B cell (primary cell): Measurements from ENCODE around the gene PGGHG. TPM values are rescaled to one million over a fixed set of nuclear protein-coding genes. Genes with fewer than 3 reads are reported as not detected.

Source experiments
- ATAC-seq: fragments of 200-7000 bp; cut with Tn5 transposase; one replicate; pipeline ENCODE4 v1.10.0; 2021; ENCODE audit warnings: low read depth, mild to moderate bottlenecking, moderate number of reproducible peaks, moderate library complexity
- CTCF ChIA-PET: fragments of 350-600 bp; sonication (Branson Sonifier 250); formaldehyde crosslinking; loops from one replicate; lab custom pipeline; 2021; ENCODE audit warnings: antibody characterized with exemption, inconsistent platforms; lab: Charles Lee
- POLR2A ChIA-PET: fragments of 350-600 bp; sonication (Branson Sonifier 250); formaldehyde crosslinking; loops from one replicate; lab custom pipeline; 2021; ENCODE audit warnings: antibody characterized with exemption; lab: Charles Lee
- DNase-seq: peaks from one replicate; pipeline ENCODE4 v3.0.0; 2013
- H2AFZ ChIP-seq: 2 replicates; pipeline ENCODE4 v1.6.1; 2012; ENCODE audit warnings: mild to moderate bottlenecking, low read depth, low read length; ENCODE audit not compliant: insufficient read depth, poor library complexity, severe bottlenecking
- H3K27ac ChIP-seq, 2 donors: 1 replicate in 1 of 2; 2 replicates in 1 of 2; pipeline ENCODE4 v1.5.1; 2012 to 2013; ENCODE audit warnings: low read length in 2 of 2, mild to moderate bottlenecking in 2 of 2, moderate library complexity in 1 of 2
- H3K27me3 ChIP-seq, 4 experiments: fragments of 200-600 bp in 1 of 4; sonication (generic) in 1 of 4; replicated peaks in 1 of 4; 1 replicate in 2 of 4; 2 replicates in 2 of 4; pipeline versions ENCODE4 v1.6.1 to v1.7.0; 2013 to 2016; ENCODE audit warnings: low read length in 3 of 4, mild to moderate bottlenecking in 2 of 4, mixed read lengths in 1 of 4, moderate library complexity in 1 of 4; ENCODE audit not compliant: insufficient read depth in 4 of 4, control insufficient read depth in 3 of 4; ENCODE audit errors: control extremely low read depth in 1 of 4
- H3K36me3 ChIP-seq, 2 experiments: replicated peaks in 1 of 2; 1 replicate in 1 of 2; 2 replicates in 1 of 2; pipeline versions ENCODE4 v1.6.1 to v1.7.1; 2013; ENCODE audit warnings: low read length in 1 of 2; ENCODE audit not compliant: insufficient read depth in 2 of 2, control insufficient read depth in 1 of 2; ENCODE audit errors: control extremely low read depth in 1 of 2, extremely low read depth in 1 of 2
- H3K4me1 ChIP-seq, 2 donors: fragments of 200-600 bp in 1 of 2; sonication (generic) in 1 of 2; 1 replicate in 1 of 2; 2 replicates in 1 of 2; pipeline versions ENCODE4 v1.5.1 to v1.6.1; 2013 to 2017; ENCODE audit warnings: low read length in 2 of 2; ENCODE audit not compliant: control insufficient read depth in 2 of 2, insufficient read depth in 2 of 2
- H3K4me2 ChIP-seq: replicated peaks from 2 replicates; pipeline ENCODE3; 2012; ENCODE audit warnings: mild to moderate bottlenecking, low read depth, low read length; ENCODE audit not compliant: poor library complexity, severe bottlenecking
- H3K4me3 ChIP-seq, 5 experiments: fragments of 200-600 bp in 1 of 5; sonication (generic) in 1 of 5; 1 replicate in 3 of 5; 2 replicates in 2 of 5; pipeline versions ENCODE4 v1.5.1 to v1.7.0; 2011 to 2016; ENCODE audit warnings: low read length in 4 of 5, mild to moderate bottlenecking in 4 of 5, low read depth in 2 of 5, control low read depth in 1 of 5, moderate library complexity in 1 of 5; ENCODE audit not compliant: insufficient read depth in 1 of 5; ENCODE audit errors: control extremely low read depth in 1 of 5, extremely low read depth in 1 of 5
- H3K79me2 ChIP-seq: fragments of 200-600 bp; sonication (generic); one replicate; pipeline ENCODE4 v1.6.0; 2016; ENCODE audit warnings: low read length; ENCODE audit not compliant: control insufficient read depth, insufficient read depth
- H3K9ac ChIP-seq: fragments of 200-600 bp; sonication (generic); 2 replicates; pipeline ENCODE4 v1.6.1; 2017; ENCODE audit warnings: mild to moderate bottlenecking, low read length, moderate library complexity
- H3K9me3 ChIP-seq, 3 donors: one replicate each; pipeline versions ENCODE4 v1.6.1 to v1.7.1; 2013; ENCODE audit warnings: low read length in 2 of 3; ENCODE audit not compliant: control insufficient read depth in 2 of 3, insufficient read depth in 1 of 3; ENCODE audit errors: control extremely low read depth in 1 of 3
- H4K20me1 ChIP-seq: 2 replicates; pipeline ENCODE4 v1.6.0; 2012; ENCODE audit warnings: mild to moderate bottlenecking, low read length; ENCODE audit not compliant: insufficient read depth, control insufficient read depth, poor library complexity, severe bottlenecking
- H3K27ac Mint-ChIP-seq: one replicate; pipeline ENCODE4 v1.8.0; 2021; ENCODE audit warnings: mixed read lengths
- H3K27me3 Mint-ChIP-seq: one replicate; pipeline ENCODE4 v1.8.0; 2021; ENCODE audit warnings: mixed read lengths
- H3K4me1 Mint-ChIP-seq: one replicate; pipeline ENCODE4 v1.8.0; 2021; ENCODE audit warnings: mixed read lengths
- H3K4me3 Mint-ChIP-seq: one replicate; pipeline ENCODE4 v1.8.0; 2021; ENCODE audit warnings: mixed read lengths
- H3K9me3 Mint-ChIP-seq: one replicate; pipeline ENCODE4 v1.8.0; 2022; ENCODE audit warnings: mixed read lengths; ENCODE audit not compliant: insufficient read depth
- CTCF ChIP-seq: fragments of 200-600 bp; IDR thresholded peaks from one replicate; pipeline ENCODE4 v1.8.0; 2022; ENCODE audit warnings: antibody characterized with exemption, mild to moderate bottlenecking
- EZH2 ChIP-seq: IDR thresholded peaks from 2 replicates; pipeline ENCODE4 v1.6.1; 2012; ENCODE audit warnings: borderline replicate concordance, low read depth, mild to moderate bottlenecking, moderate library complexity, low read length; ENCODE audit not compliant: insufficient read depth, poor library complexity, severe bottlenecking
- whole genome bisulfite sequencing: methylation state at CpG from one replicate; pipeline ENCODE4 v1.1.5; 2013; ENCODE audit warnings: missing lambda C conversion rate; ENCODE audit not compliant: insufficient coverage; 5-methylcytosine and 5-hydroxymethylcytosine counted together
- intact Hi-C: fragments of 100-400 bp; cut with micrococcal nuclease; formaldehyde crosslinking; loops from one replicate; pipeline ENCODE4 v1.10.0; 2022
- polyA plus RNA-seq: library from polyadenylated mRNA; depleted of rRNA; stranded (reverse); fragments of >200 nt; gene quantifications from 2 replicates; pipeline ENCODE4 v1.2.3, GENCODE V29; 2012
- total RNA-seq, 2 donors: library from RNA; stranded (reverse); fragments of 120-200 nt in 1 of 2; gene quantifications; 1 replicate in 1 of 2; 2 replicates in 1 of 2; pipeline versions ENCODE4 v1.2.3 to v1.2.4, GENCODE V29; 2013 to 2022

PGGHG gene
- total and polyA plus RNA-seq, 2 donors (not counting 1 experiment from before 2014, with no cell fraction given), result 159 to 264 TPM

GRCh38 chr11:257766-258493, 31.0 kb upstream of the PGGHG start:
- ATAC-seq, result peak; percentile 36
- Histone ChIP-seq H3K4me2 (peak overlapping the region; percentile 38), H3K27ac (no peak overlapping the region), H3K4me3 (no peak overlapping the region), H3K9me3 (peaks cover 2 to 11% (median 4%) of the 10 kb centered on the region in 3 donors), H3K4me1 (peaks cover 17 to 22% of the 10 kb centered on the region in 2 donors), H3K79me2 (no peaks in the 10 kb centered on the region), H3K27me3 (no peaks in the 10 kb centered on the region), H3K36me3 (peaks cover 0 to 6% of the 10 kb centered on the region in 2 experiments), H4K20me1 (no peaks in the 10 kb centered on the region), H3K9ac (no peak overlapping the region), H2AFZ (peak overlapping the region; percentile 59)
- no peak for TF ChIP-seq EZH2
- TF ChIP-seq CTCF, result no peak
- Mint-ChIP-seq H3K9me3 (peaks cover 5% of the 10 kb centered on the region), H3K27me3 (no peaks in the 10 kb centered on the region), H3K4me3 (peak overlapping the region; percentile 44), H3K4me1 (peaks cover 33% of the 10 kb centered on the region), H3K27ac (peak overlapping the region; percentile 78)
- DNase-seq, result no peak
- intact Hi-C loops, result no loop called here
- CTCF ChIA-PET, result interaction anchor here (0.6 to 2.8 kb wide), 10 partner anchors 8 to 91 kb away, joined by 3 to 16 read pairs (median 4); no protein-coding TSS in a partner anchor
- POLR2A ChIA-PET, result interaction anchor here (0.6 to 2.3 kb wide), 7 partner anchors 9 to 97 kb away, joined by 3 to 34 read pairs (median 3); partner anchors contain the start of genes PSMD13 and SIRT3
- 87% methylated on average over 13 of the region's 15 CpGs for WGBS

- WGBS, result 67% methylated on average over 1 of the region's 10 CpGs
These were observed 29.5 kb upstream of the PGGHG start for GRCh38 chr11:259413-259812.

More at GRCh38 chr11:259413-259812, 29.5 kb upstream of the PGGHG start:
- H3K36me3 ChIP-seq, result no peaks in the 10 kb centered on the region
- no peak overlapping the region for H2AFZ ChIP-seq
- peaks cover 33% of the 10 kb centered on the region for H3K4me1 Mint-ChIP-seq
- H3K4me2 ChIP-seq, result no peak overlapping the region
- no peaks in the 10 kb centered on the region for H3K27me3 ChIP-seq
- no peak overlapping the region for H3K9ac ChIP-seq
- no peaks in the 10 kb centered on the region for H3K27me3 Mint-ChIP-seq
- peaks cover 5% of the 10 kb centered on the region for H3K9me3 Mint-ChIP-seq
- ATAC-seq (no peak), DNase-seq (no peak)
- CTCF ChIA-PET, result interaction anchor here (2.8 kb wide), 1 partner anchor 9 kb away, joined by 16 read pairs; no protein-coding TSS in a partner anchor
- no peak overlapping the region for H3K27ac Mint-ChIP-seq
- H3K4me1 ChIP-seq, result peaks cover 17 to 22% of the 10 kb centered on the region in 2 donors
- H3K4me3 Mint-ChIP-seq, result no peak overlapping the region
- TF ChIP-seq CTCF, result no peak
- no peak for TF ChIP-seq EZH2
- intact Hi-C loops, result no loop called here
- no peaks in the 10 kb centered on the region for H4K20me1 ChIP-seq
- POLR2A ChIA-PET, result interaction anchor here (1.5 kb wide), 1 partner anchor 50 kb away, joined by 6 read pairs; no protein-coding TSS in a partner anchor
- no peak overlapping the region for H3K4me3 ChIP-seq
- H3K27ac ChIP-seq, result no peak overlapping the region
- peaks cover 2 to 11% (median 4%) of the 10 kb centered on the region in 3 donors for H3K9me3 ChIP-seq
- H3K79me2 ChIP-seq, result no peaks in the 10 kb centered on the region
